Stimulated activated CD4-positive, alpha-beta T cell treated with anti-CD3 and anti-CD28 coated beads, Interleukin-1b, Interleukin-23, amount 100 ng/mL, for 24 hours (primary cell): ENCODE results near the gene PDLIM7.

Experiments used
- DNase-seq, 4 experiments: peaks; one replicate each; pipeline ENCODE4 v3.0.0-alpha.2; 2020; ENCODE audit warnings: low read depth in 4 of 4, low spot score in 1 of 4

Gene PDLIM7

DNA sequence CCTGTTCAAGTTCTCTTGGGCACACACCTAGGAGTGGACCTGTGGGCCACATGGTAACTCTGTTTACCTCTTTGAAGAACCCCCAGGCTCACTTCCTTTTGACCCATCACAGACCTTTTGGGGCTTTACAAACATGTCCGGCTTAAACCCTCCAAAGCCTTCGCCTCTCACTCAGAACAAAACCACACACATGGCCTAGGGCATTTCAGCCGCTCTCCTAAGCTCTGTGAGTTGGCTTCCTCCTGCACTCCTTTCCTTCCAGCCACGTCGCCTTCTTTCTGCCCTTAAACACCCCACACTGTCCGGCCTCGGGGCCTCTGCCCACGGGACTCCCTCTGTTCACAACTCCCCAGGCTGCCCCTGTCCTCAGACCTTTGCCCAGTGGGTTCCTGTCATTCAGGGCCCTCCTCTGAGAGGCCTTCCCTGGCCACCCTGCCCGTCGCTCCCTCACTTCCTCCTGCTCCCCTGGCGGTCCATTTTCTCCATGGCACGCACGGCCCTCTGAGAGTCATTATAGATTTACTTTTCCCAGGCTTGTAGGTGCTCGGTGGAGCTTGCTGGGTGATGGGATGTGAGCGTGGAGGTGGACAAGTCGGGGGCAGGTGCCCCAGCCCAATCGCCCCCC lies 10.3 kb upstream of the PDLIM7 start:
- DNase-seq: no peak

DNA sequence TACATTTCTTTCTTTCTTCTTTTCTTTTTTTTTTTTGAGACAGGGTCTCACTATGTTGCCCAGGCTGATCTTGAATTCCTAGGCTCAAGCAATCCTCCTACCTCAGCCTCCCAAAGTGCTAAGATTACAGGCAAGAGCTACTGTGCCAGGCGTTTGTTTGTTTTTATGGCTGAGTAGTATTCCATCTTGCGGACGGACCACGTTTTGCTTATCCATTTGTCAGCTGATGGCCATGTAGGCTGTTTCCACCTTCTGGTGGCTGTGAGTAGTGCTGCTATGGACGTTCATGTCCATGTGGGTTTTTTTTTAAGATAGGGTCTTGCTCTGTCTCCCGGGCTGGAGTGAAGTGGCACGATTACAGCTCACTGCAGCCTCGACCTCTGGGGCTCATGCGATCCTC lies 9.8 kb upstream of the PDLIM7 start:
- no peak for DNase-seq

DNA sequence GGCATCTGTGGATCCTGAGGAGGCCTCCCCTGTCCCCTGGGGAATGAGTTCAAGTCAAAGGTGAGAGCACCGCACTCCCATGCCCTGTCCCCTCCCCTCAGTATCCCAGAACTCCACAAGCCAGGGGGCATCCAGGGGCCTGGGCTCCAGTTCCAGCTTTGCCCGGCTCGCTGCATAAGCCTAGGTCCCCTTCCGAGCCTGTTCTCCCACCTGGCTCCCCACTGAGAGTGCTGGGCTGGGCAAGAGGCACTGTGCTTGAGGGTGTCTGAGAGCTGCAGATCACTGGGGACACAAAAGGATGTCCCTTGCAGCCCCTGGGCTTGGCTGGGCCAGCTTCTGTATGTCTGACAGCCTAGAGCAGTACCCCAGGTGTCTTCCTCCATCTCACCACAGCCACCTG lies 7.7 kb upstream of the PDLIM7 start:
- DNase-seq: no peak

DNA sequence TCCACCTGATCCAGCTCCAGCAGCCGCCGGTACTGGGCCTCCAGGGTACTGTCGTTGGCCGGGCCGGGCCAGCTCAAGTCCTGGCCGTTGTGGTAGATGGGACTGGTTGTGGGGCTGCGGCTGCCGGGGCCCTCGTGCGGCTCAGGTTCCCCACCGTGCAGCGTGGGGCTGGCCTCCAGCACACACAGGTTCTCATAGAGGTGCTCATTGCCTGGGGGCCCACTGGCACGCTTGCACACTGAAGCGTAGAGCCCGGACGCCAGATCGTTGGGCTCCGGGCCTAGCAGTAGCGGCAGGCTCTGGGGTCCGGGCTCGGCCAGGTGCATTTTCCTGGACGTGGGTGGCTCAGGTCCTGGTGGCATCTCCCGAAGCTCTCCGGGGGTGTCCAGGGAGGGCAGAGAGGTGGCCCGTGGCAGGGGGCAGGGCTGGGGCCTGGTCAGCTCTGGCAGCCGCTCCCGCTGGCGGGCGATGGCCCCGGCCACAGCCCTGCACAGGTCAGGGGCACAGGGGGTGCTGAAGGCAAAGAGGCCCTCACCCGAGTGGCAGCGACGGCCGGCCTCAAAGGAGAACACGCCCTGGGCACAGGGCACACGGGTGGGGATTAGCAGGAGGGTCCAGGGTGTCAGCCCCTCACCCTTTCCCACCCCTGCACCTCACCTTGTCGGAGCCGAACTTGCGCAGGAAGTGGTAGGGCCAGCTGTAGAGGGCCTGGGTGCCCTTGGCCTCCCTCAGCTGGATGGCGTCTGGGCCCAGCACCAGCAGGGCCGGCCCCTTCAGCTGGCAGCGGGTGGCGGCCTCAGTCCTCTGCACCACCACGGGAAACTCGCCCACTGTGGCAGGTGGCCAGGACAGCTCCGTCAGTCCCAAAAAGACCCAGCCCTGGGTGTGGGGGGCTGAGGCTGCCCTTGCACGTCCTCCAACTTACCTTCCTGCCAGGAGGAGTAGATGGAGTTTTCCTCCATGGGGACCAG lies 7.0 kb upstream of the PDLIM7 start:
- DNase-seq: no peak

DNA sequence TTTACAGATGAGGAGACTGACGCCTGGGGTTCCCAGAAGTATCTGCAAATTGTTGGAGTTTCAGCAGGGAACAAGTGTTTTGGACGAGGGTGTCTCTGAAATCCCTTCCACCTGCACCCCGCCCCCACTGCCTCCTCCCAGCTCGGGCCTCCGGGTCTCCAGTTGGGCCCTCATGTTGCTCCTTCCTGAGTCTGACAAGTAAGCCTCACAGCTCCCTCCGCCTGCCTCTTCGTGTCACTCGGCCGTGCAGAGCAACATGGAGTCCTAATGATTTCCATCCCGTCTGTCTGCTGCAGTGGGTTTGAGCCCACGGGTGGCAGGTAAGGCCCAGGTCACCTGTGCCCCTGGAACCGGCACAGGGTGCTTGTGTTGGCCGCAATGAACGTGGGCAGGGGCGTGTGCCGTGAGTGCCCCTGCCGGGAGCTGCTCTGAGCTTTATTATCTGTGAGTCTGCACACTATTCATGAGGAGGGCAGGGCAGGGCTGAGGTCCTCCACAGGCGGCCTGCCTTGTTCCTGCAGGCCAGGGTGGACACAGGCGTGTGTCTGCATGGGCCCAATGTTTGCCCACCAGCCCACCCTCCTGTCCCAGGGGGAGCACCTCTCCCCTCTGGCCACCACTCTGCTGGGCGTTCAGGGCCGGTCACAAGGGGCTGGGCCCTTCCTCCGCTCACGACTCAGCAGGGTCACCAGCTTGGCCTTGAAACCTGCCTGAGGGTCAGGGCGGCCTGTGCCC lies 6.1 kb upstream of the PDLIM7 start:
- no peak for DNase-seq

DNA sequence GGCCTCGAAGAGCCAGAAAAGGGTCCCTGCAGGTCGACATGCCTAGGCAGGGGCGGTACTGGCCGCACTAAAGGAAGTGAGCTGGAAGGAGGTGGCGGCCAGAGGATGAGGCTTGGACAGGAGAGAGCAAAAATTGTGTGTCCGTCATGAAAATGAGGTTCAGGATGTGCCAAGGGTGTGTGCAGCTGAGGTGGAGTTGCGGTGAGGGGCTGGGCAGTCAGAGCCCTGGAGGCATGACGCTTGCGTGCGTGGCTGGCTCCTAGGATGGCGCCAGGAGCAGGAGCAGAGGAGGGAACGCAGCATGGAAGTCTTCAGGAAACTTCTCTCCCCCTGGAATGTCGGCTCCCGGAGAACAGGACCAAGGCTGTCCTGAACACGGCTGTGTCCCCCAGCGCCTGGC lies 5.5 kb upstream of the PDLIM7 start:
- DNase-seq: no peak

DNA sequence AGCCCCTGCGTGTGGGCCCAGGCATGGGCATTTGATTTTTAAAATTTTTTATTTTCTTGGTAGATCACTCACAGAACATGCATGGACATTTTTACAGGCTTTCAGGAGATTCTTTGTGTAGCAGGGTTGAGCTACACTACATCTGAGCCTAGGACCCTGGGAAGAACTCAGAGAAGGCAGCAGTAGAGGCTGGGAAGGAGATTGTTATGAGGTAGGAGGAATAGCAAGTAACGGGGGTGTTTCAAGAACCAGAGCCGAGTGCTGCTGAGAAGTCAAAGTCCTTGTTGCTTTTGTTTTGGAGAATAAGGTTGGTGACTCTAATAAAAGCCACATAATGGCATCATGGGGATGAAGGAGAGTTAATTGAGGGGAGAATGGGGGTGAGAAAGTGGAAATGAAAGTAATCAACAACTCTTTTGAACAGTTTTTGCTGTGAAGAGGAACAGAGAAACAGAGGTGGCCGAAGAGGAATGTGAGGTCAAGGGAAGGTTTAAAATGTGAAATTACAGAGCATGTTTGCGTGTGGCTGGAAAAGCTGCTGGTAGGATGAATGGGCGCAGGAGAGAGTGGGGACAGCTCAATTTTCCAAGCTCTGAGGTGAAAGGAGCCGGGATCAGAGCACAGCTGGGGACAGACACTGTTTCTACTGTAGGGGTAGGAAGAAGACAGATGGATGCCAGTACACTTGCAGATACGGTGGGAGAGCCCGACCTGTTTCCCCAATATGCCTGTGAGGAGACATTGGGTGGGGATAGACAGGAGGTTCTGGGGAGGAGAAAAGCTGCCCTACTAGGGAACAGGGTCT lies 4.7 kb upstream of the PDLIM7 start:
- no peak for DNase-seq

DNA sequence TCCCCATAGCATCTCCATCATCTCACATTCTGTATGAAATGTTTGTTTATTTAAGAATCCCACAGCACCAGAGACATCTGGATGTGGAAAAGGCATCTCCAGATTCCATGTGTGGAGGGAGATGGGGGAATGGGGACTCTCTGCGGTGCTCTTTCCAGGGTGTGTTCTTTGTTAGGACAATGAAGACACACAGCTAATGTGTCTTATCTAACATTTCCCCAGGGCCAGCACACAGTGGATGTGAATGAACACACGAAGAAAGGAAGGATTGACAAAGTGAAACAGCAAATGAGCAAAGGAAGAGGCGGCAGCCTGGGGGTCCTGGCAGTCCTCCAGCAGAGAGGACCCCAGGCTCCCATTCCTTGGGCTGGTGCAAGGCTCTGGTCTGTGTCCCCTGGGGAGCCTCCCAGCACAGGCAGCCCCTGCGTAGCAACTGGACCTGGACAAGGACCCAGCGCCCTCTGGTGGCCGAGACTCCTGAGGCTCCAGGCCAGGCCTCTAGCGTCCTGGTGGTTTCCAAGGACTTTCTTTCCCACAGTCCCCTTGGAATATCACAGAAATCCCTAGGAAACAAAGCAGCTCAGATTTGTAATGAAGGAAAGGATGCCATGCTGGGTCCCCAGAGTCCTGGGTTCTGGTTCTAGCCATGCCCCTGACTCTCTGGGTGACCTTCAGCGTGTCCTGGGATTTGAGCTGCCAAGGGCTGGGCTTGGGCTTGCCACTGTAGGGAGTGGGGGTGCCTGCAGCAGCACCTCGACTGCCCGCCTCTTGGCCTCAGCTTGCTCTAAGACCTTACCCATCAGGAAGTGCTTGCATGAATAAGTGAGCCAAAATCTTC lies 3.5 kb upstream of the PDLIM7 start:
- DNase-seq: peak; percentile 78 to 90 (median 84)

DNA sequence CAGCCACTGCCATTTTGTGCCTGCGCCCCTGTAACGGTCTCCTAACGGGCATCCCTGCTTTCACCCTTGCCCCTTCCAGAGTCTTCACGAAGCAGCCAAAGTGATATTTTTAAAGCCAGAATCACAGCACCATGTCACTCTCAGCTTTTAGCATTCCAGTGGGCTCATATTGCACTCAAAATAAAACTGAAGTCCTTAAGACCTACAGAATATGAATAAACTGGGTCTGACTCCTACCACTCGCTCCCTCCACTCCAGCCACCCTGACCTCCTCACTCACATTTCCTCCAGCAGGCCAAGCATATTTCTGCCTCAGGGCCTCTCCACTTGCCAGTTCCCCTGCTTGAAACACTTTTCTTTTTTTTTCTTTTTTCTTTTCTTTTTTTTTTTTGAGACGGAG lies 2.4 kb upstream of the PDLIM7 start:
- DNase-seq: no peak

DNA sequence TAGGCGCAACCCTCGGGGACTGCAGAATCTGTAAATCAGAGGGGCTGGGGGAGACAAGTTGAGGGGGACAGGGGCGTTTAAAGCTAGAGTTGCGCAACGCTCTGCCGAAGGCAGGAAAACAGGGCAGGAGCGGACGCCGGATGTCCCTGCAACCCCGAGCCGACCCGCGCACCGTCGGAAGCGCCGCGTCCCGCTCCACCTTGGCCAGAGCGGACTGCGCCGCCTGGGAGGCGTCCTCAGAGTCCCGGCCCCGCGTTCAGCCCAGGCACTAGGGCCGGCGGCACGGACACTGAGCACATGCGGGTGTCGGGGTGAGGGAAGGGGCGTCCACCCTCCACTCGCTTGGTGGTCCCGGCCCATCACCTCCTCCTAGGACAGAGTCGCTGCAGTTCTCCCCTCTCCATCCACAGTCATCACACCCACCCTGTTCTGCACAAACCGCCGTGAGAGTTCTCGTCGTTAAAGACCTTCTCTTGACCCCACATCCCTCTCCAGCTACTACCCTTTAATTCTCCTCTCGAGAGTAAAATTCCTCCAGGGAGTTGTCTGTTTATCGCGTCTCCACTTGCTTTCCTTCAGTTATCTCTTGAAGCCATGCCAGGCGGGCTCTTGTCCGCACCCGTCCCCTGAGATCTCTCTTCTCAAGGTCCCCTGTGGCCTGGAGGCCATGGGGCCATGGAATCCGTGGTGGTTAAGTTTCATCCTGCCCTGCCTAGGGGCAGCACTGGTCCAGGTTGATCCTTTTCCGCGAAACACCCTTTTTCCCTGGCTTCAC lies 796 bp upstream of the PDLIM7 start:
- DNase-seq: no peak

DNA sequence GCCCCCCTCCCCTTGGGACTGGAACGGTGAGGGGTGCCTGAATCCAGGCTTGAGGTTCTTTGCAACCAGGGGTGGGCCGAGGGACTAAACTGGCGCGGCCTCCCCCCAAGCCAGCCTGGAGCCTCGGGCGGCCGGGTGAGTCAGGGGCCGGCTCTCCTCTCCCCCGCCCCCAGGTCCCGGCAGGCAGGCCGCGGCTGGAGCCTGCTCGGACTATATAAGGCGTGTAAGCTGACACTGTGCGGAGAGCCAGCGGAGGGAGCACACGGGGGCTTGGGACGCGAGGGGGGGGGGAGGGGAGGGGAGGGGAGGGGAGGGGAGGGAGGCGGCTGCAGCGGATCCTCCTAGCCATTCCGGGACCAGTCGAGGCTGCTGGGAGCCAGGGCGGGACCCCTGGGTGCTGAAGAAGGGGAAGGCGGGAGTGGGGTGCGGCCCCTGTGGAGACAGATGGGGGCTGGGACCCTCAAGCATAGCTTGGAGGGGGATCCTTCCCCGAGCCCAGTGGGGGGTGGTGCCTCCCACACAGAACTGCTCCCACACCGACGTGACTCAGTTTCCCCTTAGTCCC lies 595 bp downstream of the PDLIM7 start:
- no peak for DNase-seq

DNA sequence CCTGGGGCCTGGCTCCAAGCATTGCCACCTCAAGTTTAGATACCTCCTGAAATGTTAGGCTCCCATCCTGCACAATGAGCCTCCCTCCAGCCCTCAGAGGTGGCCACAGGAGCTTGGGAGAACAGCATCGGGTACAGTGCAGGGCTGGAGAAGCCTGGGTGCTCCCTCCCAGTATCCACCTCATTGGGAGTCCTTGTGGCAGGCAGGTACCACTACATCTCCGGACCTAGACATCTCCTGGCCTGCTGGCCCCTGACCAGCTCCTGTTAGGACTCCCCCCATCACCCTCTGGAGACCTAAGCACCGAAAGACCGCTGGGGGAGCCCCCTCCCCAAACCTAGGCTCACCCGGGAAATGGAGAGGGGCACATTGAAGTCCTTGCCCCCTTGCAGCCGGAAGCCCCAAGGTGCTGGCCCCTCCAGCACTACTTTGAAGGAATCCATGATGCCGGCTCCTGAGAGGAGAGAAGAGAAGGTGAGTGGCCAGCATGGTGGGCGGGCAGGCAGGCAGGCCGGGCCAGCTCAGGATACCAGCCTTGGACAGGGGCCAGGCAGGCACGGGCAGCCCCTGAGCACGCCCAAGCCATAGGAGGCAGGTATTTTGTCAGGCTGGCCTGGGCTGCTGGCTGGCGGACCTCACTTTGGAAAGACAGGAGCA lies 1.2 kb downstream of the PDLIM7 start:
- DNase-seq: no peak

DNA sequence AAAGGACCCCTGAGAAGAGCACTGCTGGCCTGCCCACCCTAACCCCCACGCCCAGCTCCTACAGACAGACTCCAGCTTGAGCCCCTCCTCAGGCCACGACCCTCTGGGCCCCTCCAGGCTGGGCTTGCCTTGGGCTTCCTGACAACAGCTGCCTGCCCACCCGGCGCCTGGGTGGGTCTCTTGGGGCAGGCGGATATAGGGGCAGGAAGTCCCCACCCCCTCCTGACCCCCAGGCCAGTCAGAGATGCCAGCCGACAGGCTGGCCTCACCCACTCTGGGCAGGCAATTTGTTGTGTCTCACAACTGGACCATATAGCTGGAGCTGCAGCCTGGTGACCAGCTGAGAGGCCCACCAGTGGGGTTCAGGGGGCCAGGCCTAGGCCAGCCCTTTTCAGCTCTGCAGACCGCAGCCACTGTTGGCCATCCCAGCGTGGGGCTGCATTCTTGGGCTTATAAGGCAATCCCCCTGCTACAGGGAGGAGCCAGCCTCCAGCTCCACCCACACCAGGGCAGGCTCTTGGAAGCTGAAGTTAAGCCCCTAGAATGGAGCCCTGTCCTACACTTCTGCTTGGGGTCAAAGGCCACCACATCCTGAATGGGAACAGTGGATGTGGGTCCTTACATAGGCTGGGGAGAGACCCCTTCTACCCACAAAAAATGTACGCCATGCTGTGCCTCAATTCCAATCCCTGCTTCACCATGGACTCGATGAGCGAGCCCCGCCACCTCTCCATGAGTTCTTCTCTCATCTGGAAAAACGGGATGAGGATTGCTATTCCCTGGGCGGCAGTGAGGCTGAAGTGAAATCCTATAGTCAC lies 2.0 kb downstream of the PDLIM7 start:
- DNase-seq: no peak

DNA sequence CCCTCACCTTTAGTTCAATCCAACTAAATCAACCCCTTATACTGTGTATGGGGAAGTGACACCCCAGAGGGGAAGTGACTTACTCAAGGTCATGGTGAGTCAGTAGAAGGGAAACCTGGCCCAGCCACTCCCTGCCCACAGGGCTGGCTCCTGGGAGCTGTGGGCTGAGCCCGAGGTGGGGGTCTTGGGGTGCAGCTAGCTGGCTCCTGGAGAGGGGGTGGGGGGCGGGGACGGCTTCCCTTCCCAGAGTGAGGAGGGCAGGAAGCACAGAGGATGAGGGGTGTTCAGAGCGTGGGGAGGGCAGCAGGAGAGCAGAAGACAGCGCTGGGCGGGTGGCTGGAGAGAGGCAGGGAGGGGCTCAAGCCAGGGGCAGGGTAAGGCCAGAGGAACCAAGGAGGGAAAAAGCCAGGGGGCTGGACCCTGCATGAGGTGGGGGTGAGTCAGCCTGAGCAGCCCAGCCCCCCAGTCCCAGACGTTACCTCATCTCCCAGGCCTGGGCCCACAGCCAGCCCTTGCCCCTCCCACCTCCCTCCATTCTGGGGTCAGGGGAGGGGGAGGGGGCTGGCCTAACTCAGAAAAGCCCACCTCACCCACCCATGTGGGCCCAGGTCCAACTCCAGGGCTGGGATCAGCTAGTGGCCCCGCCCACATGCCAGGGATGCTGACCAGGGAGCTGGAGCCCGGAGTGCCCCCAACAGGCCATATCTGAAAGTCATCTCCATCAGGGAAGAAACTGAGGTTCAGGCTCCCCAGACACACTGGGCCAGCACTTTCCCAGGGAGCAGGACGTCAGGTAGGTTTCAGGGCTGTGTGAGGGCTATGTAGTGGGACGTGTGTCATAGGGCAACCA lies 2.8 kb downstream of the PDLIM7 start:
- DNase-seq: no peak

DNA sequence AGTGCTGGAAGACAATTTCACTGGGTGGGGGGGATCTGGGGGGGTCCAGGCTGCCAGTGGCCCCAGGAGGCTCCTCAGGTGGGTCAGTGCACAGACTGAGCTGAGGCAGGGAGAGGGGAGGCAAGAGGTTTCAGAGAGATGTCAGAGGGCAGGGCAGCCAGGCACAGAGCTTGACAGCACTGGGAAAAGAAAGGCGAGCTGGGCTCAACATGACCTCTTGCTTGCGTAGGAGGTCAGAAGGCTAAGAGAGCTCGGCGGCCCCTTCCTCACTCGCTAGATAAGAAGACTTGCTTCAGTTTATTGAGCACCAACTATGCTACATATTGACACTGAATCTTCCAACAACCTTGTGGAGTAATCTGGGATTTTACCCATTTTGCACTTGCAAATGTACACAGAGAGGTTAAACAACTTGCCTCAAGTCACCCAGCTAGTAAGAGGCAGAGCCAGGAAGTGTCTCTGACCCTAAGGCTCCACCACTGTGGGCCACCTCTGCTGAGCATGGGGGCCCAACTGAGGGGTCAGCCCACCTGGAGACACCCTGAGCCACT lies 3.5 kb downstream of the PDLIM7 start:
- DNase-seq: no peak

DNA sequence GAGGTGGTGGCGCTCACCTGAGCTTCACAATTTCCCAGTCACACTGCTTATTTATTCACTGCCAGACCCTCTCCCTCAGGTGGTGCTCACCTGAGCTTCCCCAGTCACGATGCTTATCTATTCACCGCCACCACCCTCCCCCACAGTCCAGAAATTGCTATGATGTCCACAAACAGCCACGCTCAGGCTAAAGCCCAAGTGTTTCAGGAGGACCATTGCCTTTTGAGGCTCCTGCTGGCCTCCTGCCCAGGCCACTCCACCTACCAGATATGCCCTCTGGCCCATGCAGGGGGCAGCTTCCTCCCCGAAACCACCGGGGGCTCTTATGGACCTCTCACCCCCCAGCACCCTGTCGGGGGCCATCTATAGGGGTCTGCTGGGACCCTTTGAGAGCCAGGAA lies 4.6 kb downstream of the PDLIM7 start:
- no peak for DNase-seq
